ENCODE data around the gene DDT.
"Not testable (repeated sequence)": the region's sequence is repeated elsewhere in the genome, so short reads cannot be mapped to it uniquely, and the experiment has no call there.

DDT gene

GRCh38 chr22:23974345-23974744, at the start of gene DDT:
TSS of gene DDT (minus strand) at chr22:23974441. CDS start at chr22:23974414, 27 bp downstream.
- not testable (repeated sequence) for DNase-seq

GRCh38 chr22:24023204-24023789, 49.1 kb upstream of the DDT start:
- no peak for DNase-seq

GRCh38 chr22:24021304-24021703, 47.1 kb upstream of the DDT start:
- DNase-seq = no peak

GRCh38 chr22:24016156-24016555, 41.9 kb upstream of the DDT start:
- no peak for DNase-seq

- DNase-seq = no peak
Measured at GRCh38 chr22:24011735-24012068, 37.5 kb upstream of the DDT start.

- DNase-seq = no peak
Measured at GRCh38 chr22:24010018-24010391, 35.8 kb upstream of the DDT start.

GRCh38 chr22:24009227-24010017, 35.2 kb upstream of the DDT start:
- DNase-seq = no peak

- DNase-seq = no peak
Measured at GRCh38 chr22:24008381-24009226, 34.4 kb upstream of the DDT start.

- DNase-seq = no peak
Measured at GRCh38 chr22:24008022-24008283, 33.7 kb upstream of the DDT start.

- no peak for DNase-seq
Measured at GRCh38 chr22:24007253-24008021, 33.2 kb upstream of the DDT start.

GRCh38 chr22:24006914-24007214, 32.6 kb upstream of the DDT start:
- DNase-seq = no peak

- DNase-seq = no peak
Measured at GRCh38 chr22:24006207-24006913, 32.1 kb upstream of the DDT start.

GRCh38 chr22:24005201-24005600, 31.0 kb upstream of the DDT start, which contains the start of gene GSTT4:
TSS of gene GSTT4 (minus strand) at chr22:24005453. CDS start at chr22:24005356, 97 bp downstream.
- DNase-seq = no peak

GRCh38 chr22:24003887-24004286, 29.6 kb upstream of the DDT start:
- DNase-seq = no peak

- DNase-seq = no peak
Measured at GRCh38 chr22:24002851-24003250, 28.6 kb upstream of the DDT start.

GRCh38 chr22:24002272-24002671, 28.0 kb upstream of the DDT start:
- no peak for DNase-seq

- no peak for DNase-seq
Measured at GRCh38 chr22:24001314-24001713, 27.1 kb upstream of the DDT start.

GRCh38 chr22:23999779-24000178, 25.5 kb upstream of the DDT start:
- not testable (repeated sequence) for DNase-seq

- no peak for DNase-seq
Measured at GRCh38 chr22:23997092-23997491, 22.9 kb upstream of the DDT start.

- DNase-seq = not testable (repeated sequence)
Measured at GRCh38 chr22:23993581-23994177, 19.4 kb upstream of the DDT start.

- DNase-seq = not testable (repeated sequence)
Measured at GRCh38 chr22:23993080-23993479, 18.8 kb upstream of the DDT start.

GRCh38 chr22:23989583-23990244, 15.5 kb upstream of the DDT start:
- not testable (repeated sequence) for DNase-seq

Measured in NCI-H1694 treated with DMSO at 0.1 percent for 48 hours (cell line).